Muscle of arm (tissue), 12 donors: ENCODE measurements around the gene ACP2. TPM values are rescaled to one million over a fixed set of nuclear protein-coding genes. Genes with fewer than 3 reads are reported as not detected.
"Not testable (repeated sequence)": the region's sequence is repeated elsewhere in the genome, so short reads cannot be mapped to it uniquely, and the experiment has no call there.

Experiments
- DNase-seq: peaks from one replicate; pipeline ENCODE4 v3.0.0-alpha.2; 2013
- polyA plus RNA-seq, 12 donors: library from polyadenylated mRNA; unstranded; fragments of 120-200 nt; gene quantifications; one replicate each; pipeline ENCODE4 v1.2.1, GENCODE V29; 2013; ENCODE audit not compliant: insufficient read length in 12 of 12

The ACP2 gene
- polyA plus RNA-seq, 12 donors = 15.6 to 35.4 (median 23.4) TPM; not detected in 1

DNA sequence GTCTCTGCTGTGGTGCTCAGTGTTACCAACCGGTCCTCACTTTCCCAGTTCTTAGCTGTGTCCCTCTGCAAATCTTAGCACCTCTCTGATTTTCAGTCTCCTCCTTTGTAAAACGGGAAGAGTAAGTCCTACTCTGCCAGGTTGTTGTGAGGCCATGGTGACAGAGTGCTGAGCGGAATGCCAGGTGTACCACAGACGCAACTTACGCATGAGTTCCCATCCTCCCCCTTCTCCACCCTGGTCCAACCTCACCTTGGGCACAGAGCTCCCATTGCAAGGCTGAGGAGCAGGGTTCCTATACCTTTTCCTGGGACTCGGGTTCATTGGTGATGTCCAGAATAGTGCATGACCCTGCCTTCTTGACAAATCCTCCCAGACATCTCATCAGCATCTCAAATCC is 41.2 kb downstream of the ACP2 start:
- no peak for DNase-seq

DNA sequence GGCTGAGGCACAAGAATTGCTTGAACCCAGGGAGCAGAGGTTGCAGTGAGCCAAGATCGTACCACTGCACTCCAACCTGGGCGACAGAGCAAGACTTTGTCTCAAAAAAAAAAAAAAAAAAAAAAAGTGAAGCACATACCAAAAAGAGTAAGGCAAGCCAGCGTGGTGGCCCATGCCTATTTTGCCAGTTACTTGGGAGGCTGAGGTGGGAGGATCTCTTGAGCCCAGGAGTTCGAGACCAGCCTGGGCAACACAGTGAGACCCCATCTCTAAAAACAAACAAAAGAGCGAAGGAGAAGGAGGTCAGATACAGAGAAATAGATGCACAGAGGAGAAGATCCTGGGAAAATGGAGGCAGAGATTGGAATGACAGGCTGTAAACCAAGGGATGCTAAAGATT is 42.0 kb downstream of the ACP2 start:
- DNase-seq = not testable (repeated sequence)

DNA sequence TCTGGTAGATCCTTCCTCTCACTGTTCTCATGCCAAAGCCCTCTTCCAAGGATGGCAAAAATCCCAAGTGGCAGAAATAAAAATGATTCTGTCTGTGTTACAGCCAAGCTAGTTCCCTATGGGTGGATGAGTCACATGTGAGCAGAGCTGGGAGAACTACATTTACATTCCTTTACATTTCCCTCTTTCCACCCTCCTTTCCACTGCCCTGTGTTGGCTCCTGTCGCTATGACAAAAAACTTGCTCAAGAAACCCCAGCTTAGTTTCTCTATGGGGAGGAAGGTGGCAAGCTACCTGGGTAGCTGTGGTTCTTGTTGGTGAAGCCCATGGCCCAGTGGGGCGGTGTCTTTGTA is 44.0 kb downstream of the ACP2 start:
- no peak for DNase-seq

DNA sequence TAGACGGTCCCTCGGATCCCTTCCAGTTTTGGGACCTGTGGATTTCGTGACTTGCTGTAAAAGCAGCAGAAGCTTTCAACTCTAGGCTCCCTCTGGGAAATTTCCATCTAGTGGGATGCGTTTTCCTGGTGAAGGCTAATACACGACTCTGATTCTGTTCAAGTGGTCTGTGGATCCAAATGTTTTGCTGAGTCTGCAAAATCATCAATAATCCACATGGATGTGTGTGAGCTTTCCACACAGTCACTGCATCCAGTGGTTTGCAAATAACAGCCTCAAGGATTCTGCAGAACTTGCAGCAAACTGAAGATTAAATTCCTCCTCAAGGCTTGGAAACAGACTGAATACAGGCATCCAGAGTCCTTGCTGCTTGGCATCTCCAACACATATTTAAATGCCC is 46.0 kb downstream of the ACP2 start:
- no peak for DNase-seq

DNA sequence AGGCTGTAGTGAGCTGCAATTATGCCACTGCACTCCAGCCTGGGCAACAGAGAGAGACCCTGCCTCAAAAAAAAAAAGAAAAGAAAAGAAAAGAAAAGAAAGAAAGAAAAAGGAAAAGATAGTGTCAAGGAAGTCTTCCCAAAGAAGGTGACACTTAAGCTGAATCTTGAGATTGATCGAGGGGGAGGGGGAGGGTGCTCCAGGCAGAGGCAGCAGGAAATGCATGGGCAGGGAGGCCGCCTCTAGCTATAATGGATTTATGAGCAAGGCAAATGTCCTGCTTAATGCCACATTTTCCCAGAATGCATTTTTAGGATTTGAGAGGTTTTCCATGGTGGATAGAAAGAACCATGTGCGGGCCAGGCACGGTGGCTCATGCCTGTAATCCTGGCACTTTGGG is 47.6 kb downstream of the ACP2 start:
- no peak for DNase-seq

DNA sequence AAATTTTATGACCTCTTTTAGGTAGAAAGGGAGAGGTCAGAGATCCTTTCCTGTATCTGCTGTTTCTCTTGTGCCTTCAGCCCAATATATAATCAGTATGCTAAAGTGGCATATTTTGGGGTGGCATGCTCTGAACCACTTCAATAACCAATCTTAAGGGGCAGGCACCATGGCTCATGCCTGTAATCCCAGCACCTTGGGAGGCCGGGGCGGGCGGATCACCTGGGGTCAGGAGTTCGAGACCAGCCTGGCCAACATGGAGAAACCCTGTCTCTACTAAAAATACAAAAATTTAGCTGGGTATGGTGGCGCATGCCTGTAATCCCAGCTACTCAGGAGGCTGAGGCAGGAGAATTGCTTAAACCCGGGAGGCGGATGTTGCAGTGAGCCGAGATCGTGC is 50.5 kb downstream of the ACP2 start:
- not testable (repeated sequence) for DNase-seq

DNA sequence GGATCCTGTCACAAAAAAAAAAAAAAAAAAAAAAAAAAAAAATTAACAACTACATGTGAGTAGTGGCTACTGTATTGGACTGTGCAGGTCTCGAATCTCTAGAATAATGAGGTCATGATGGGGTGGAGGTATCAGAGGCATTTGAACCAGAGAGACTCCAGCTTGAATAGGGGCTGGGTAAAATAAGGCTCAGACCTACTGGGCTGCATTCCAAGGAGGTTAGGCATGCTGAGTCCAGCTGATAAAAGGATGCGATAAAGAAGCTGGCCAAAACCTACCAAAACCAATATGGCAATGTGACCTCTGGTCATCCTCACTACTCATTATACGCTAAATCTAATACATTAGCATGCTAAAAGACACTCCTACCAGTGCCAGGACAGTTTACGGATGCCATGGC is 56.5 kb downstream of the ACP2 start:
- DNase-seq = no peak

DNA sequence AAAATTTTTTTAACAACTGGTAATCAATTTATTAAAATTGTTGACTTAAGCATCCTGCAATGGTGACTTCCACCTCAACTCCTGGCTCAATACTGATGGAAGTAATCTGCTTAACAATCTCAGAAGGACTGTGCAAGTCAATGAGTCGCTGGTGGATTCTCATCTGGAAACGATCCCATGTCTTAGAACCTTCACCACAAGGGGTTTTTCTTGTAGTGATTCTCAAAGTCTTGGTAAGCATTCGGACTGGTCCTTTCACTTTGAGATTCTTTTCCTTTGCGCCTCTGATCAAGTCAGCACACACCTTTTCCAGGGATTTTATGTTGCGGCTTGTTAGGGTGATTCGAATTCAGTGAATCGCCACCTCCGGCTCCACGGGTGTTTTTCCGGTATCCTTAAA is 57.5 kb downstream of the ACP2 start:
- not testable (repeated sequence) for DNase-seq

Other genes with a start within 250 kb of the ACP2 start
- gene ARFGAP2, start 71.9 kb downstream of the ACP2 start, polyA plus RNA-seq = 10 to 100 TPM in 11 of 12 donors, not detected in 1; 52.3 to 97.8 (median 72.5) TPM
- gene PACSIN3, start 62.4 kb downstream of the ACP2 start, polyA plus RNA-seq = 100 to 1,000 TPM in 10 of 12 donors, 10 to 100 TPM in 1, not detected in 1; 82.5 to 284 (median 153) TPM
- gene DDB2, start 33.8 kb downstream of the ACP2 start, polyA plus RNA-seq = 10 to 100 TPM in 10 of 12 donors, 1 to 10 TPM in 1, not detected in 1; 9.6 to 21.4 (median 13.7) TPM
- gene NR1H3, start 9.2 kb upstream of the ACP2 start, polyA plus RNA-seq = 10 to 100 TPM in 11 of 12 donors, not detected in 1; 10.3 to 42.1 (median 16.1) TPM
- 10 to 100 TPM in 11 of 12 donors, not detected in 1; 22.9 to 45.0 (median 28.7) TPM for gene MADD, start 21.3 kb upstream of the ACP2 start, polyA plus RNA-seq
- 1 to 10 TPM in 2 of 12 donors, under 1 TPM in 8, not detected in 2; 0.13 to 1.1 (median 0.60) TPM for gene MYBPC3, start 103.9 kb upstream of the ACP2 start, polyA plus RNA-seq
- 10 to 100 TPM in 2 of 12 donors, 1 to 10 TPM in 9, not detected in 1; 3.7 to 17.6 (median 4.6) TPM for gene SPI1, start 129.7 kb upstream of the ACP2 start, polyA plus RNA-seq
- 10 to 100 TPM in 11 of 12 donors, not detected in 1; 28.2 to 65.2 (median 31.6) TPM for gene SLC39A13, start 159.8 kb upstream of the ACP2 start, polyA plus RNA-seq
- 100 to 1,000 TPM in 11 of 12 donors, not detected in 1; 114 to 200 (median 127) TPM for gene PSMC3, start 177.6 kb upstream of the ACP2 start, polyA plus RNA-seq
- gene RAPSN, start 200.3 kb upstream of the ACP2 start, polyA plus RNA-seq = 100 to 1,000 TPM in 2 of 12 donors, 10 to 100 TPM in 9, not detected in 1; 33.9 to 108 (median 76.9) TPM